Panc1 (cell line): ENCODE data around the gene C14orf93. TPM values are rescaled to one million over a fixed set of nuclear protein-coding genes. Genes with fewer than 3 reads are reported as not detected.

Experiments used
- ATAC-seq: fragments of 200-7000 bp; cut with Tn5 transposase; 2 replicates; pipeline ENCODE4 v1.9.1; 2020; ENCODE audit warnings: mild to moderate bottlenecking, moderate library complexity
- BruUV-seq: library from RNA; stranded (reverse); fragments of 400-500 nt; replicated peaks from 2 replicates; lab custom pipeline; 2021; lab: Mats Ljungman, UMichigan
- CTCF ChIA-PET: fragments of 300-600 bp; sonication (Branson Sonifier 250); formaldehyde crosslinking; loops from one replicate; lab custom pipeline; 2022; ENCODE audit warnings: antibody characterized with exemption; lab: Charles Lee
- POLR2A ChIA-PET: fragments of 300-600 bp; sonication (Branson Sonifier 250); formaldehyde crosslinking; loops from one replicate; lab custom pipeline; 2022; ENCODE audit warnings: antibody characterized with exemption; lab: Charles Lee
- DNase-seq: peaks from one replicate; pipeline ENCODE4 v3.0.0-alpha.2; 2010; ENCODE audit warnings: low read depth, low spot score
- H3K27ac ChIP-seq: 2 replicates; pipeline ENCODE4 v1.5.1; 2011; ENCODE audit warnings: mild to moderate bottlenecking, low read length, inconsistent platforms
- H3K27me3 ChIP-seq: fragments of 200-500 bp; sonication (Bioruptor generic); 2 replicates; pipeline ENCODE4 v1.6.0; 2014; ENCODE audit warnings: low read length, inconsistent platforms; ENCODE audit not compliant: control insufficient read depth, insufficient read depth
- H3K36me3 ChIP-seq: fragments of 200-500 bp; sonication (Bioruptor generic); 2 replicates; pipeline ENCODE4 v1.5.1; 2014; ENCODE audit warnings: inconsistent platforms, mild to moderate bottlenecking, low read length, moderate library complexity; ENCODE audit not compliant: control insufficient read depth, insufficient read depth
- H3K4me1 ChIP-seq: 2 replicates; pipeline ENCODE4 v1.5.1; 2011; ENCODE audit warnings: inconsistent platforms, mild to moderate bottlenecking, low read length, moderate library complexity; ENCODE audit not compliant: control insufficient read depth, insufficient read depth
- H3K4me3 ChIP-seq, 2 experiments: 2 replicates each; pipeline ENCODE4 v1.5.1; 2011 to 2012; ENCODE audit warnings: low read depth in 2 of 2, low read length in 2 of 2, mild to moderate bottlenecking in 2 of 2, inconsistent platforms in 1 of 2, moderate library complexity in 1 of 2
- H3K9me3 ChIP-seq: fragments of 200-500 bp; sonication (Bioruptor generic); 2 replicates; pipeline ENCODE4 v1.5.1; 2014; ENCODE audit warnings: low read depth, mild to moderate bottlenecking, inconsistent platforms, low read length, moderate library complexity; ENCODE audit not compliant: control insufficient read depth, insufficient read depth
- POLR2AphosphoS5 ChIP-seq: IDR thresholded peaks from 2 replicates; pipeline ENCODE4 v1.6.1; 2012; ENCODE audit warnings: mild to moderate bottlenecking, low read depth, low read length, moderate library complexity
- SIN3A ChIP-seq: IDR thresholded peaks from 2 replicates; pipeline ENCODE4 v1.6.1; 2012; ENCODE audit warnings: low read depth, mild to moderate bottlenecking, low read length, moderate library complexity, borderline replicate concordance; ENCODE audit not compliant: insufficient read depth
- TCF7L2 ChIP-seq: IDR thresholded peaks from 2 replicates; pipeline ENCODE4 v1.6.1; 2011; ENCODE audit warnings: mild to moderate bottlenecking, low read depth, low read length, inconsistent platforms
- in situ Hi-C: cut with HindIII; loops from 2 replicates; pipeline ENCODE4 v1.10.0; 2016; ENCODE audit warnings: low sequenced_read_pairs, low pct_unique_long_range_greater_than_20kb
- intact Hi-C: fragments of 100-400 bp; cut with micrococcal nuclease; formaldehyde crosslinking; loops from one replicate; pipeline ENCODE4 v1.10.0; 2022; ENCODE audit not compliant: unreplicated experiment
- total RNA-seq: library from RNA; stranded (reverse); gene quantifications from one replicate; pipeline ENCODE4 v1.2.1, GENCODE V29; 2021; ENCODE audit not compliant: unreplicated experiment
- TF ChIP-seq, protein P1 (sequence below), 2 experiments: IDR thresholded peaks; 2 replicates each; pipeline ENCODE4 v1.6.1; 2011 to 2012; ENCODE audit warnings: low read depth in 2 of 2, control low read depth in 1 of 2, low read length in 1 of 2, mild to moderate bottlenecking in 1 of 2, moderate library complexity in 1 of 2; ENCODE audit not compliant: insufficient read depth in 1 of 2
- TF ChIP-seq, protein P2 (sequence below): fragments of 450-650 bp; IDR thresholded peaks from 2 replicates; pipeline ENCODE4 v1.5.1; 2017; ENCODE audit warnings: mild to moderate bottlenecking

Gene C14orf93
- total RNA-seq, 1 experiment from 2014 or later: 5.6 TPM

DNA sequence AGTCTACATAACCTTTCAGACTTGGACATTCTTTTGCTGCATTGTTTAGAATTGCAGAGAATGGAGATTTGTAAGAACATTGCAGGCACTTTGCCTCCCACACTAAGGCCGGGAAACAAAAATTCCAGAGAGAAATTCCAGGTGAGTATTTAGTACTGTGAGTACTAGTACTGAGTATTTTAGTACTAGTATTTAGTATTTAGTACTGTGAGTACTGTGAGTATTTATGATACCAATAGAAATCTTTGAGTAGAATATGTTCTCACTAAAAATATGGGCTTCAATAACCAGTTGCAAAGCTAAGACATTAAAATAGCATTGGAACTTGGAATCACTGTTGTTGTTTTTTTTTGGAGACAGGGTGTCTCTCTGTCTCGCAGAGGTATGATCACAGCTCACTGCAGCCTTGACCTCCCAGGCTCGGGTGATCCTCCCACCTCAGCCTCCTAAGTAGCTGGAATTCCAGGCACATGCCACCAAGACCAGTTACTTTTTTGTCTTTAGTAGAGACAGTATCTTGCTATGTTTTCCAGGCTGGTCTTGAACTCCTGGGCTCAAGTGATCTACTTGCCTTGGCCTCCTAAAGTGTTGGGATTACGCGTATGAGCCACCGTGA is 47.8 kb downstream of the C14orf93 start:
- H3K36me3 ChIP-seq: no peaks in the 10 kb centered on the region
- intact Hi-C loops (no loop called here), in situ Hi-C loops (no loop called here)
- DNase-seq (no peak), ATAC-seq (no peak)
- no peak overlapping the region for H3K27ac ChIP-seq
- ChIA-PET CTCF (no interaction called here), POLR2A (interaction anchor here (0.6 kb wide), 1 partner anchor 9 kb away, joined by 5 read pairs; no protein-coding TSS in a partner anchor)
- H3K27me3 ChIP-seq: no peaks in the 10 kb centered on the region
- H3K4me3 ChIP-seq: no peak overlapping the region
- TF ChIP-seq, protein P1, sequence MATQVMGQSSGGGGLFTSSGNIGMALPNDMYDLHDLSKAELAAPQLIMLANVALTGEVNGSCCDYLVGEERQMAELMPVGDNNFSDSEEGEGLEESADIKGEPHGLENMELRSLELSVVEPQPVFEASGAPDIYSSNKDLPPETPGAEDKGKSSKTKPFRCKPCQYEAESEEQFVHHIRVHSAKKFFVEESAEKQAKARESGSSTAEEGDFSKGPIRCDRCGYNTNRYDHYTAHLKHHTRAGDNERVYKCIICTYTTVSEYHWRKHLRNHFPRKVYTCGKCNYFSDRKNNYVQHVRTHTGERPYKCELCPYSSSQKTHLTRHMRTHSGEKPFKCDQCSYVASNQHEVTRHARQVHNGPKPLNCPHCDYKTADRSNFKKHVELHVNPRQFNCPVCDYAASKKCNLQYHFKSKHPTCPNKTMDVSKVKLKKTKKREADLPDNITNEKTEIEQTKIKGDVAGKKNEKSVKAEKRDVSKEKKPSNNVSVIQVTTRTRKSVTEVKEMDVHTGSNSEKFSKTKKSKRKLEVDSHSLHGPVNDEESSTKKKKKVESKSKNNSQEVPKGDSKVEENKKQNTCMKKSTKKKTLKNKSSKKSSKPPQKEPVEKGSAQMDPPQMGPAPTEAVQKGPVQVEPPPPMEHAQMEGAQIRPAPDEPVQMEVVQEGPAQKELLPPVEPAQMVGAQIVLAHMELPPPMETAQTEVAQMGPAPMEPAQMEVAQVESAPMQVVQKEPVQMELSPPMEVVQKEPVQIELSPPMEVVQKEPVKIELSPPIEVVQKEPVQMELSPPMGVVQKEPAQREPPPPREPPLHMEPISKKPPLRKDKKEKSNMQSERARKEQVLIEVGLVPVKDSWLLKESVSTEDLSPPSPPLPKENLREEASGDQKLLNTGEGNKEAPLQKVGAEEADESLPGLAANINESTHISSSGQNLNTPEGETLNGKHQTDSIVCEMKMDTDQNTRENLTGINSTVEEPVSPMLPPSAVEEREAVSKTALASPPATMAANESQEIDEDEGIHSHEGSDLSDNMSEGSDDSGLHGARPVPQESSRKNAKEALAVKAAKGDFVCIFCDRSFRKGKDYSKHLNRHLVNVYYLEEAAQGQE (IDR thresholded peaks at IDR 0.05; ENCODE audit: insufficient read depth in 1 of 2, low read depth in 2 of 2, low read length in 1 of 2): no peak
- TF ChIP-seq, protein P2, sequence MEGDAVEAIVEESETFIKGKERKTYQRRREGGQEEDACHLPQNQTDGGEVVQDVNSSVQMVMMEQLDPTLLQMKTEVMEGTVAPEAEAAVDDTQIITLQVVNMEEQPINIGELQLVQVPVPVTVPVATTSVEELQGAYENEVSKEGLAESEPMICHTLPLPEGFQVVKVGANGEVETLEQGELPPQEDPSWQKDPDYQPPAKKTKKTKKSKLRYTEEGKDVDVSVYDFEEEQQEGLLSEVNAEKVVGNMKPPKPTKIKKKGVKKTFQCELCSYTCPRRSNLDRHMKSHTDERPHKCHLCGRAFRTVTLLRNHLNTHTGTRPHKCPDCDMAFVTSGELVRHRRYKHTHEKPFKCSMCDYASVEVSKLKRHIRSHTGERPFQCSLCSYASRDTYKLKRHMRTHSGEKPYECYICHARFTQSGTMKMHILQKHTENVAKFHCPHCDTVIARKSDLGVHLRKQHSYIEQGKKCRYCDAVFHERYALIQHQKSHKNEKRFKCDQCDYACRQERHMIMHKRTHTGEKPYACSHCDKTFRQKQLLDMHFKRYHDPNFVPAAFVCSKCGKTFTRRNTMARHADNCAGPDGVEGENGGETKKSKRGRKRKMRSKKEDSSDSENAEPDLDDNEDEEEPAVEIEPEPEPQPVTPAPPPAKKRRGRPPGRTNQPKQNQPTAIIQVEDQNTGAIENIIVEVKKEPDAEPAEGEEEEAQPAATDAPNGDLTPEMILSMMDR: no peak
- TF ChIP-seq TCF7L2: no peak
- no peak for TF ChIP-seq POLR2AphosphoS5
- no peak for TF ChIP-seq SIN3A
- H3K9me3 ChIP-seq: no peaks in the 10 kb centered on the region
- H3K4me1 ChIP-seq: no peaks in the 10 kb centered on the region; the same call in 1 of the 2 replicates
- no TSS peak for BruUV-seq

DNA sequence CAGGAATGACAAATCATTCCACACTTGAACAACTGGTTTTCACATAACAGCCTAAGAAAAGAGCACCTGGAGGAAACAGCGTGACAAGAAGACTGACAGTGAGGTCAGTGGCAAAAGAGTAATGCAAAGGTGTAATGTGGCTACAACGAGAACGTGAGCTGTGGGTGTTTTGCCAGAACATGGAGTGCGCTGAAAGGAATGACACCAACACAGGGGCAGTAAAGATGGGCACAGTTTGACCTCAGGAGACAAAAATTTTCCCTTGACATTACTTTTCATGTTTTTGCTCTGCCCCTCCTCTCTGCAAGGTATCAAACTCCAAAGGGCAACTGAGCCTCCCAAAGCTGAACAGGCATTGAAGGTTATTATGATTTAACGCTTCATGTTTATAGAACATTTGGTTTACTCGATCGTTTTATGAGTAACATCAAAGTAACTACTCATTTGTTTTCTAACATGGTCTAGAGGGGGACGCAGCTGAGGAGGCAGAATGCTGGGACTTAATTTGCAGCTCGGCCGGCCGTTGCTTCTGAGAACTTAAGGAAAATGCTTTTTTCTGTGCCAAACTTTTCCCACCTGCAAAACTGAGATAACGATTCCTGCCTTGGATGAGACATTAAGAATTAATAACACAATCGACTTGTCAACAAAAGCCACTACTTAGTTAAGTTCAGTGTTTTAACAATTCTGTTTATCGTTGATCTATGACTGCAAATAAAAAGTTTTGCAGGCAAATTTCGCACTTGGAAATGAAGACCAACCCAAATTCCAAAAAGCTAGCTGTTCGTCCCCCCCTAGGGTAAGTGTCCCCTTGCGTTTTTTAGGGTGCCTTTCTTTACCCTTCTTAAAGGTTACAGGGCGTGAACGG is 54.0 kb downstream of the C14orf93 start:
- H3K4me1 ChIP-seq: peaks cover 9% of the 10 kb centered on the region
- H3K36me3 ChIP-seq: peaks cover 4% of the 10 kb centered on the region; the same call in 1 of the 2 replicates
- DNase-seq (no peak), ATAC-seq (no peak)
- in situ Hi-C loops: no loop called here
- H3K27ac ChIP-seq: peak overlapping the region; percentile 93
- intact Hi-C loops: no loop called here
- no peaks in the 10 kb centered on the region for H3K27me3 ChIP-seq
- H3K4me3 ChIP-seq: peak overlapping the region; percentile 69 to 82
- H3K9me3 ChIP-seq: no peaks in the 10 kb centered on the region
- BruUV-seq: TSS peak; percentile 77
- TF ChIP-seq, protein P1 (IDR thresholded peaks at IDR 0.05; ENCODE audit: insufficient read depth in 1 of 2, low read depth in 2 of 2, low read length in 1 of 2): no peak
- TF ChIP-seq, protein P2: no peak
- TF ChIP-seq POLR2AphosphoS5 (no peak), TCF7L2 (no peak), SIN3A (no peak)
- POLR2A ChIA-PET: interaction anchor here (0.6 to 1.1 kb wide), 2 partner anchors 27 to 38 kb away, joined by 4 to 5 read pairs; partner anchors contain the start of gene PRMT5
- CTCF ChIA-PET: no interaction called here
